HL-60 (cell line): ENCODE measurements around the gene DLX6.

ENCODE experiments used
- CTCF ChIP-seq: IDR thresholded peaks from one replicate; pipeline ENCODE4 v1.5.1; 2011; ENCODE audit warnings: low read length, control low read depth, inconsistent platforms; ENCODE audit not compliant: insufficient read depth
- REST ChIP-seq: IDR thresholded peaks from 2 replicates; pipeline ENCODE4 v1.6.1; 2012; ENCODE audit warnings: low read depth; ENCODE audit not compliant: insufficient replicate concordance

DNA sequence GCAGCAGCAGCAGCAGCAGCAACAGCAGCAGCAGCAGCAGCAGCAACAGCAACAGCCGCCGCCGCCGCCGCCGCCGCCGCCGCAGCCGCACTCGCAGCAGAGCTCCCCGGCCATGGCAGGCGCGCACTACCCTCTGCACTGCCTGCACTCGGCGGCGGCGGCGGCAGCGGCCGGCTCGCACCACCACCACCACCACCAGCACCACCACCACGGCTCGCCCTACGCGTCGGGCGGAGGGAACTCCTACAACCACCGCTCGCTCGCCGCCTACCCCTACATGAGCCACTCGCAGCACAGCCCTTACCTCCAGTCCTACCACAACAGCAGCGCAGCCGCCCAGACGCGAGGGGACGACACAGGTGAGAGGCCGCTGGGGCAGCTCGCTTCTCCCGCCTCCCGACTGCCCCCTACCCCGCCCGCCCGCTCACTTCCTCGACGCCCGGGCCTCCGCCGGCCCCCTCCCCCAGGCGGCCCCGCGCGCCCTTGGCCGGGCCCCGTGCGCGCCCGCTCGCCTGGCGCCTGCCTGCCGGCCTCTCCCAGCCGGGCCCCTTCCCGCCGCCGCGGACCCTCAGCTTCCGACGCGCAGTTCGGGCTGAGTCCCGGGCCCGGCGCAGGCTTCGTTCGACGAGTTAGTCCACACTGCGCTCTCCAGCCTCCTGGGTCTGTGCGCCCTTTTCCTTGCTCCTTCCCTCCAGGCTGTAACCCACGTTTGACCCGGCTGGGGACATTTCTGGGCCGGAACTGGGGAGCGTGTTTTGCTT lies 882 bp downstream of the DLX6 start:
- TF ChIP-seq CTCF (no peak), REST (no peak)
